Esophagus mucosa (tissue), 1 donor: Measurements from ENCODE around the gene C6orf52. TPM values are rescaled to one million over a fixed set of nuclear protein-coding genes. Genes with fewer than 3 reads are reported as not detected.
A peak's percentile ranks its signal among the peaks of the same experiment; 100 is the strongest.

Source experiments
- ATAC-seq: fragments of 200-7000 bp; cut with Tn5 transposase; one replicate; pipeline ENCODE4 v1.9.1; 2020
- total RNA-seq: library from RNA; stranded (reverse); gene quantifications from one replicate; pipeline ENCODE4 v1.2.4, GENCODE V29; 2023
- donor health status: DM: yes; HTN: yes; CAD: no.

The C6orf52 gene
- total RNA-seq, 1 donor from 2014 or later = 0.84 TPM

DNA sequence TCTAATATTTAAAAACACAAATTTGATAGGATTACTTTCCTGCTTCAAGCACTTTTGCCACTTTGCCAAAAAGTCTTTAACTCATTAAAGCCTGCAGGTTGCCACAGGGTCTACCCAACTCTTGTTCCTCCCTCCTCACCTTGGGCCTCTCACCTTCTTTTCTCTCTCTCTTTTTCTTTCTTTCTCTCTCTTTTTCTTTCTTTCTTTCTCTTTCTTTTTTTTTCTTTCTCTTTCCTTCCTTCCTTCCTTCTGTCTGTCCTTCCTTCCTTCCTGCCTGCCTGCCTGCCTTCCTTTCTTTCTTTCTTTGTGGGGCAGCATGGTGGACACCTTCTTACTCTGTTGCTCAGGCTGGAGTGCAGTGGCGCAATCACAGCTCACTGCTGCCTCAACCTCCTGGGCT, 50.2 kb downstream of the C6orf52 start:
- no peak for ATAC-seq

DNA sequence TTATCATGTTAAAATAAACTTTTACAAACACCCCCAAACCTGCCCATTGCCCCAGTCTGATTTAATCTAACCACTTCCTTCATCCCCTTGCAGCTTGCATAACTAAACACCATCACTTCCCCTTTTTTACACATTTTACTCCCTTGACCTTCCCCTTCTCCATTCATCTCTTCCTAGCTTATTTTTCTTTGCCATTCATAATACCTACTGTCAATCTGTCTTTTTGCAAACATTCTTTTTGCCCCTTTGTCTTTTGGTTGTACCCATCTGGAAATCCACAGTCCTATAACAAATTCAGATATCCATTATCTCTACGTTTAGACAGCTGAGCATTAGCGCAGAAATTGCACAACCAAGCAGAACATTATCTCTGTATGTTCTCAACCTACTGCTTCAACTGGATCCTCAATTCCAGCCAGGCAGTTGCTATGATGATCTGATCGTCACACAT, 51.2 kb downstream of the C6orf52 start:
- no peak for ATAC-seq

DNA sequence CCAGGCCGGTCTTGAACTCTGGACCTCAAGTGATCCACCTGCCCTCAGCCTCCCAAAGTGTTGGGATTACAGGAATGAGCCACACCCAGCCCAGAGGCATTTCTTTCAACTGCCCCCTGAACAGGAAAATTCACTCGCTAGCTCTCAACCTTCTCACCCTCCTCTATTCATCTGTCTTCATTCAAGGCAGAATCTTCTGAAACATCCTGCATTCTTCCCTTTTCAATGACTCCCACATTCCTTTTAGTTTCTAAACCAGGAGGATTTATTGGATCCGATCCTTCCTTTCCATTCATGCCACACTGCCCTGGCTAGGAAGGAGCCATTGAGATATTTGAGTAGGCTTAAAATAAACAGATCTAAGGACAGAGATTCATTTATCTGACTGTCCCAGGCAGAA, 52.9 kb downstream of the C6orf52 start:
- ATAC-seq = no peak

DNA sequence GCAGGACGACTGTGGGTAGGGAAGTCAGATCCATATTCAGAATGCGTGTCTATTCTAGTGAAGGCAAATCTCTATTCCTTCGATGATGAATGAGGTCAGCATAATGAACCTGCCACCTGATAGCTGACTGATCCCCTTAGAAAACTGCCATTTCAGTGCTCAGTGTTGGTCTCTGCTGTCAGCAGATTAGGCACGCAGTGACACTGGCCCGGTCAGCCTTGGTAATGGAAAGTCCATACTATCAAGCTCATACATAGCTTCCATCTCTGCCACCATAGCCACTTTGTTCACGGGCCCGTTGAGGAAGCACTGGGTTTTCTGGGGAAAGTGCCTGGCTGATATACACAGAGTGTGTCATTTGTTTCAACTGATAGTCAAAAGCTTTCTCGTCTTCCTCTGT, 54.0 kb downstream of the C6orf52 start:
- ATAC-seq = no peak

DNA sequence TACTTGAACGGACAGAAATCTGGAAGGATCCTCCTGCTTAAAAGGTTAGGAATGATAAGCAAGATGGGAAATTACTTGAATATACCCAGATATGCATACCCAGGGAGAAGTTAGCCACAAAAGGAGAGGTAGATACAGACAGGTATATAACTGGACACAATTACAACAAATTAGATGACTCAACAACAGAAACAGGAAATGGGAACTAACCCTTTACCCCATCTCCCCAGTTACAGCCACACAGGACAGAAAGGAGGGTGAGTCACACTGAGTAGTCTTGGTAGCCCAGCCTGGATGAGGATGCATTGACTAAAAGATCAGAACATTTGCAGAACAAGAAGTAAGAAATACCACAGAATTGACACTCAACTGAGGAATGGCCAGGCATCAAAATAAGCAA, 61.2 kb downstream of the C6orf52 start:
- ATAC-seq = peak; percentile 99

DNA sequence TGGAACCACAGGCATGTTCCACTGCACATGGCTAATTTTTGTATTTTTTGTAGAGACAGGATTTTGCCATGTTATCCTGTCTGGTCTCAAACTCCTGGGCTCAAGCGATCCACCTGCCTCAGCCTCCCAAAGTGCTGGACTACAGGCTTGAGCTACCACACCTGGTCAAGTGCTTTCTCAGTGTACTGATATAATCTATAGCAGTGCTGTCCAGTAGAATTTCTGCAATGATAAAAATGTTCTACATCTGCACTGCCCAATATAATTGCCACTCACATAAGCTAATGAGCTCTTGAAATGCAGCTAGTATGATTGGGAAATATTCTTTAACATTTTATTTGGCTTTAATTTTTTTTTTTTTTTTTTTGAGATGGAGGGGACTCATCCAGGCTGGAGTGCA, 64.2 kb downstream of the C6orf52 start:
- ATAC-seq = no peak

DNA sequence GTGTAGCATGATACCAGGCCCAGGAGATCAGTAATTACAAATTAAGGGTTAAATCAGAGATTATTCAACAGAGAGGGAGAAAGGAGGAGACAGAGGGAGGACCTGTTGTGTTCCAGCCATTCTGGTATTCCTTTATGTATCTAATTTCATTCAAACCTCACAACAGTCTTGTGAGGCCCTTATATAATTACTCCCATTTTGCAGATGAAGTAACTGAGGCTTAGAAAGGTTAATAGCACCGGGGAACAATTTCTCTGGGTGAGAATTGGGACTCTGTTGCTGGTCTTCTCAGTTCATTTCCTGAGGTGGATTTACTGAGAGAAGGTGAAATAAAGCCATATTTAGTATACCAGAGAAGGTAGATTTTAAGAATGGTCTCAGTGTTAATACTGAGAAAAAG, 66.6 kb downstream of the C6orf52 start:
- ATAC-seq = no peak

DNA sequence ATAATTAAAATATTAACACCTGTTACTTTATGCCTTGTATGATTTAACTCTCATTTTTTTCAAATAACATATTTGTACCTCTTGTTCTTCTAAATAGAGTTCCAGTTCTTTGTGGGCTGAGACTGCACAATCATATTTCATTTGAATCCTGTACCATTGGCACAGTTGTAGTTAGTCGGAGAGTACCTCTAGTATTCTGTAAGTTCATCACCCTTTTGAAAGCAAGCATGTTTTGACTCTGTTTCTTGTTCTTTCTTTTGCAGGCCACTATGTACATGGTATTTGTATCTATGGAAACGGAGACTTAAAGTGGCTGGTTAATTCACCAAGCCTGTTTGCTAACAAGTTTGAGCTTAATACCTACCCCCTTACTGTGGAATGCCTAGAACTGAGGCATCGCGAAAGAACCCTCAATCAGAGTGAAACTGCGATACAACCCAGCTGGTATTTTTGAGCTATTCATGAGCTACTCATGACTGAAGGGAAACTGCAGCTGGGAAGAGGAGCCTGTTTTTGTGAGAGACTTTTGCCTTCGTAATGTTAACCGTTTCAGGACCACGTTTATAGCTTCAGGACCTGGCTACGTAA, 68.2 kb downstream of the C6orf52 start:
- no peak for ATAC-seq

DNA sequence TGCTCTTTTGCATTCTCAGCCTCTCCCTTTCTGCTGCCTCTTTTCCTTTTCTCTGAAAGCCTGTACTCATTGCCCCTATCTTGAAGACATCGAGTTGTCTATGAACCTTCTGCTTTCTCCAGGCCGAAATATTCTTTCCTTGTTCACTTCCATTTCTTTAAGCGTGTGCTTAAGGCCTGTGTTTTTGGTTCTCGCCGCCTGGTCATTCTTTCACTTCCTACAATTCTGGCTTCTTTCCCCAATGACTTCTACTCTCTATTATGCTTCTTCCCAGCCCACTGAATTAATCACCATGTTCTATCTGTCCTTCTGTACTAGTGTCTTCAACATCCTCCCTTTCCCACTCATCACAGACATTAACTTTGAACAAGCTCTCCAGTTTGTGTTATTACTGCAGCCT, 69.6 kb downstream of the C6orf52 start:
- ATAC-seq = no peak

DNA sequence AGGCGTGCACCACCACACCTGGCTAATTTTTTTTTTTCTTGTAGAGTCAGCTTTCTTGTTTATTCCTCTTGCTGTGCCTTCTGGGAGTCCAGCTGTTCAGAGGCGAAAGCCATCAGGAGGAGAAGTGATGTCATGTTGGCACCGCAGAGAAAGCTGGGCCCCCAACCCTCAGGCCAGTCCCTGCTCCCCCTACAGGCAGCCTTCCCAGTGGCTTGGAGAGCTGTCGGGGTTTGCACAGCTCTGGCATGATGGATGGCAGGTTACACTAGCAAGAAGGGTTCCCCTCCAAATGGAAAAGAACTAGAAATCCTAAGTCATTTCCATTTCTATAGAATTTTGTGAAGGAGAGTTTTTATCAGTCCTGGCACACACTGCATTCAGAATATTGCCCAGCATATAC, 72.6 kb downstream of the C6orf52 start:
- ATAC-seq = no peak

Other genes with a start within 250 kb of the C6orf52 start
- gene GCNT2, start 173.3 kb downstream of the C6orf52 start, total RNA-seq = 8.1 TPM
- 15.3 TPM for gene PAK1IP1, start 356 bp upstream of the C6orf52 start, total RNA-seq
- gene TMEM14C, start 28.5 kb upstream of the C6orf52 start, total RNA-seq = 64.5 TPM
- gene TMEM14B, start 53.2 kb upstream of the C6orf52 start, total RNA-seq = 49.3 TPM
- gene MAK, start 143.9 kb upstream of the C6orf52 start, total RNA-seq = not detected
- not detected for gene GCM2, start 187.4 kb upstream of the C6orf52 start, total RNA-seq
- not detected for gene SYCP2L, start 192.4 kb upstream of the C6orf52 start, total RNA-seq